ENCODE measurements around the gene MORC1.

Gene MORC1

DNA sequence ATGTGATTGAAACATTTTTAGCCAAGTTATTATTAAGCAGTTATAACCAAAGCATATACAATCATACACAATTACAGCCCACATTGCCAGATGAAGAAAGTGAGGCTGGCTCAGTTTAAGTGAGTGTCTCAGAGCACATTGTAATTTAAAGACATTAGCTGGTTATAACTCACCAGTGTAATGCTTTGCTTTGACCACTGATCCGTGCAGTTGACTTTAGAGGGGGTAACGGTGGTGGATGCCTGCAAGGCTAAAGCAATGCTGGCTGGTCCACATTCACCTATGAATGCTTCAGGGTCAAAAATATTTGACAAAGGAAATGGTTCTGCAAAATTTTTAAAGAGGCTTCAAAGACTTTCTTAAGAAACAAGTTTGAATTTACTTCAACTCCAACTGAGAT lies 19.8 kb upstream of the MORC1 start:
- TF ChIP-seq SIN3A (IDR thresholded peaks at IDR 0.05; ENCODE audit: borderline replicate concordance, insufficient read depth, low read length) = no peak

- no peak for TF ChIP-seq POLR2AphosphoS5 (IDR thresholded peaks at IDR 0.05; ENCODE audit: low read depth, low read length)
These were observed 18.6 kb upstream of the MORC1 start, which contains the start of gene C3orf85 for GRCh38 chr3:109136523-109136922. TSS of gene C3orf85 (plus strand) at chr3:109136719. CDS start at chr3:109136848, 129 bp downstream.

- TF ChIP-seq POLR2AphosphoS5 (IDR thresholded peaks at IDR 0.05; ENCODE audit: low read depth, low read length) (no peak), TAF1 (IDR thresholded peaks at IDR 0.05; ENCODE audit: borderline replicate concordance, insufficient read depth, low read length) (no peak), FOXP2 (optimal IDR thresholded peaks at IDR 0.05; ENCODE audit: borderline replicate concordance, extremely low read depth, extremely low read length, insufficient read depth) (no peak), SIN3A (IDR thresholded peaks at IDR 0.05; ENCODE audit: borderline replicate concordance, insufficient read depth, low read length) (no peak)
- TF ChIP-seq, protein P1, sequence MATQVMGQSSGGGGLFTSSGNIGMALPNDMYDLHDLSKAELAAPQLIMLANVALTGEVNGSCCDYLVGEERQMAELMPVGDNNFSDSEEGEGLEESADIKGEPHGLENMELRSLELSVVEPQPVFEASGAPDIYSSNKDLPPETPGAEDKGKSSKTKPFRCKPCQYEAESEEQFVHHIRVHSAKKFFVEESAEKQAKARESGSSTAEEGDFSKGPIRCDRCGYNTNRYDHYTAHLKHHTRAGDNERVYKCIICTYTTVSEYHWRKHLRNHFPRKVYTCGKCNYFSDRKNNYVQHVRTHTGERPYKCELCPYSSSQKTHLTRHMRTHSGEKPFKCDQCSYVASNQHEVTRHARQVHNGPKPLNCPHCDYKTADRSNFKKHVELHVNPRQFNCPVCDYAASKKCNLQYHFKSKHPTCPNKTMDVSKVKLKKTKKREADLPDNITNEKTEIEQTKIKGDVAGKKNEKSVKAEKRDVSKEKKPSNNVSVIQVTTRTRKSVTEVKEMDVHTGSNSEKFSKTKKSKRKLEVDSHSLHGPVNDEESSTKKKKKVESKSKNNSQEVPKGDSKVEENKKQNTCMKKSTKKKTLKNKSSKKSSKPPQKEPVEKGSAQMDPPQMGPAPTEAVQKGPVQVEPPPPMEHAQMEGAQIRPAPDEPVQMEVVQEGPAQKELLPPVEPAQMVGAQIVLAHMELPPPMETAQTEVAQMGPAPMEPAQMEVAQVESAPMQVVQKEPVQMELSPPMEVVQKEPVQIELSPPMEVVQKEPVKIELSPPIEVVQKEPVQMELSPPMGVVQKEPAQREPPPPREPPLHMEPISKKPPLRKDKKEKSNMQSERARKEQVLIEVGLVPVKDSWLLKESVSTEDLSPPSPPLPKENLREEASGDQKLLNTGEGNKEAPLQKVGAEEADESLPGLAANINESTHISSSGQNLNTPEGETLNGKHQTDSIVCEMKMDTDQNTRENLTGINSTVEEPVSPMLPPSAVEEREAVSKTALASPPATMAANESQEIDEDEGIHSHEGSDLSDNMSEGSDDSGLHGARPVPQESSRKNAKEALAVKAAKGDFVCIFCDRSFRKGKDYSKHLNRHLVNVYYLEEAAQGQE (IDR thresholded peaks at IDR 0.05; ENCODE audit: insufficient read depth in 1 of 2, low read depth in 2 of 2, low read length in 2 of 2) = no peak
These were observed 15.0 kb upstream of the MORC1 start for GRCh38 chr3:109132801-109133473.

DNA sequence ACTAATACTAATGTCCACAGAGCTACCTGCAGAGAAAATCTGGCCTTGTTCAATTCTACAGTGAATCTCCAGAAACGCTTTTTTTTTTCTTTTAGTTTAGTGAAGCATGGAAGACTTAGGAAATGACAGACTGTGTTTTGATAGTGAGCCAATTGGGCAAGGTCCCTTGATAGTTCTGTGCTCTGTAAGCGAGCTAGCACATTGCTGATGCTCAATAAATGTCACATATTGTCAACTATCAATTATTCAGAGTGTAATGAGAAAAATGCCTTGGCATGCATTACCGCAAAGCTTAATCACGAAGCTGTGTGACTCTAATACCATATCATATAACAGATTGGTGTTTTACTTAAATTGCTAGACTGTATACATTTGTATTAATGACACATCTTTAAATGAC lies 13.3 kb upstream of the MORC1 start:
- no peak for TF ChIP-seq FOXP2 (optimal IDR thresholded peaks at IDR 0.05; ENCODE audit: borderline replicate concordance, extremely low read depth, extremely low read length, insufficient read depth)
- TF ChIP-seq SIN3A (IDR thresholded peaks at IDR 0.05; ENCODE audit: borderline replicate concordance, insufficient read depth, low read length) = no peak
- no peak for TF ChIP-seq TAF1 (IDR thresholded peaks at IDR 0.05; ENCODE audit: borderline replicate concordance, insufficient read depth, low read length)
- TF ChIP-seq, protein P1 (IDR thresholded peaks at IDR 0.05; ENCODE audit: insufficient read depth in 1 of 2, low read depth in 2 of 2, low read length in 2 of 2) = no peak
- no peak for TF ChIP-seq POLR2AphosphoS5 (IDR thresholded peaks at IDR 0.05; ENCODE audit: low read depth, low read length)

- TF ChIP-seq TAF1 (IDR thresholded peaks at IDR 0.05; ENCODE audit: borderline replicate concordance, insufficient read depth, low read length) = no peak
- no peak for TF ChIP-seq FOXP2 (optimal IDR thresholded peaks at IDR 0.05; ENCODE audit: borderline replicate concordance, extremely low read depth, extremely low read length, insufficient read depth)
- TF ChIP-seq POLR2AphosphoS5 (IDR thresholded peaks at IDR 0.05; ENCODE audit: low read depth, low read length) = no peak
- TF ChIP-seq SIN3A (IDR thresholded peaks at IDR 0.05; ENCODE audit: borderline replicate concordance, insufficient read depth, low read length) = no peak
- TF ChIP-seq, protein P1 (IDR thresholded peaks at IDR 0.05; ENCODE audit: insufficient read depth in 1 of 2, low read depth in 2 of 2, low read length in 2 of 2) = no peak
These were observed 9.6 kb upstream of the MORC1 start for GRCh38 chr3:109127553-109127952.

GRCh38 chr3:109125902-109126301 lies 8.0 kb upstream of the MORC1 start:
- TF ChIP-seq SIN3A (IDR thresholded peaks at IDR 0.05; ENCODE audit: borderline replicate concordance, insufficient read depth, low read length) (no peak), POLR2AphosphoS5 (IDR thresholded peaks at IDR 0.05; ENCODE audit: low read depth, low read length) (no peak), TAF1 (IDR thresholded peaks at IDR 0.05; ENCODE audit: borderline replicate concordance, insufficient read depth, low read length) (no peak), FOXP2 (optimal IDR thresholded peaks at IDR 0.05; ENCODE audit: borderline replicate concordance, extremely low read depth, extremely low read length, insufficient read depth) (no peak)
- TF ChIP-seq, protein P1 (IDR thresholded peaks at IDR 0.05; ENCODE audit: insufficient read depth in 1 of 2, low read depth in 2 of 2, low read length in 2 of 2) = no peak

Data from PFSK-1 (cell line).